Globus pallidus (tissue), 1 donor: Measurements from ENCODE around the gene CLEC14A.

ENCODE experiments used
- DNase-seq: peaks from one replicate; pipeline ENCODE4 v3.0.0-alpha.2; 2015; ENCODE audit warnings: low spot score

Gene CLEC14A

GRCh38 chr14:38255673-38256532, at the start of gene CLEC14A:
TSS of gene CLEC14A (minus strand) at chr14:38256093. CDS start at chr14:38256022, 71 bp downstream.
- peak; percentile 5 for DNase-seq

- DNase-seq, result no peak
These were observed 47.1 kb upstream of the CLEC14A start for GRCh38 chr14:38302966-38303365.

- DNase-seq, result no peak
These were observed 46.1 kb upstream of the CLEC14A start for GRCh38 chr14:38302034-38302433.

- no peak for DNase-seq
These were observed 41.8 kb upstream of the CLEC14A start for GRCh38 chr14:38297681-38298080.

- no peak for DNase-seq
These were observed 36.0 kb upstream of the CLEC14A start for GRCh38 chr14:38291681-38292467.

- DNase-seq, result no peak
These were observed 34.8 kb upstream of the CLEC14A start for GRCh38 chr14:38290601-38291188.

- DNase-seq, result no peak
These were observed 30.6 kb upstream of the CLEC14A start for GRCh38 chr14:38286452-38286851.

GRCh38 chr14:38285962-38286361, 30.1 kb upstream of the CLEC14A start:
- no peak for DNase-seq

- DNase-seq, result no peak
These were observed 27.0 kb upstream of the CLEC14A start for GRCh38 chr14:38282936-38283335.

- DNase-seq, result no peak
These were observed 24.2 kb upstream of the CLEC14A start for GRCh38 chr14:38280081-38280480.

- DNase-seq, result no peak
These were observed 23.7 kb upstream of the CLEC14A start for GRCh38 chr14:38279572-38279971.

- DNase-seq, result no peak
These were observed 22.1 kb upstream of the CLEC14A start for GRCh38 chr14:38278035-38278434.

- DNase-seq, result no peak
These were observed 7.0 kb upstream of the CLEC14A start for GRCh38 chr14:38262844-38263243.

- no peak for DNase-seq
These were observed 5.7 kb upstream of the CLEC14A start for GRCh38 chr14:38261620-38262019.

- DNase-seq, result no peak
These were observed 1.6 kb upstream of the CLEC14A start for GRCh38 chr14:38257507-38257906.

- no peak for DNase-seq
These were observed 594 bp upstream of the CLEC14A start for GRCh38 chr14:38256533-38256840.

GRCh38 chr14:38255408-38255672, 553 bp downstream of the CLEC14A start:
- DNase-seq, result no peak

GRCh38 chr14:38254571-38255407, 1.1 kb downstream of the CLEC14A start:
- DNase-seq, result no peak

- DNase-seq, result no peak
These were observed 2.2 kb downstream of the CLEC14A start for GRCh38 chr14:38253676-38254075.

- DNase-seq, result no peak
These were observed 3.7 kb downstream of the CLEC14A start for GRCh38 chr14:38252066-38252710.

- DNase-seq, result no peak
These were observed 5.6 kb downstream of the CLEC14A start for GRCh38 chr14:38250331-38250730.
